Panc1 (cell line): ENCODE data around the gene LMNTD2.

Experiments used
- CTCF ChIP-seq: fragments of 450-650 bp; IDR thresholded peaks from 2 replicates; pipeline ENCODE4 v1.5.1; 2017; ENCODE audit warnings: mild to moderate bottlenecking
- POLR2AphosphoS5 ChIP-seq: IDR thresholded peaks from 2 replicates; pipeline ENCODE4 v1.6.1; 2012; ENCODE audit warnings: mild to moderate bottlenecking, low read depth, low read length, moderate library complexity
- SIN3A ChIP-seq: IDR thresholded peaks from 2 replicates; pipeline ENCODE4 v1.6.1; 2012; ENCODE audit warnings: low read depth, mild to moderate bottlenecking, low read length, moderate library complexity, borderline replicate concordance; ENCODE audit not compliant: insufficient read depth
- TCF7L2 ChIP-seq: IDR thresholded peaks from 2 replicates; pipeline ENCODE4 v1.6.1; 2011; ENCODE audit warnings: mild to moderate bottlenecking, low read depth, low read length, inconsistent platforms

GRCh38 chr11:571802-572185, 11.3 kb upstream of the LMNTD2 start:
- TF ChIP-seq TCF7L2, result no peak
- TF ChIP-seq CTCF, result no peak
- TF ChIP-seq POLR2AphosphoS5, result no peak
- TF ChIP-seq SIN3A, result no peak
